Activated CD8-positive, alpha-beta memory T cell treated with anti-CD3 and anti-CD28 coated beads for 48 hours (primary cell): ENCODE results near the gene ILDR1.
"Not testable (repeated sequence)": the region's sequence is repeated elsewhere in the genome, so short reads cannot be mapped to it uniquely, and the experiment has no call there.

Experiments
- DNase-seq, 3 experiments: peaks; one replicate each; pipeline ENCODE4 v3.0.0-alpha.2; 2020; ENCODE audit warnings: low read depth in 2 of 3, low spot score in 2 of 3

Gene ILDR1

GRCh38 chr3:121948641-121949040, 73.4 kb downstream of the ILDR1 start:
- DNase-seq: no peak

GRCh38 chr3:121943431-121943830, 78.6 kb downstream of the ILDR1 start:
- no peak for DNase-seq

- no peak for DNase-seq
Measured at GRCh38 chr3:121942116-121942786, 79.8 kb downstream of the ILDR1 start.

- no peak for DNase-seq
Measured at GRCh38 chr3:121941592-121941991, 80.5 kb downstream of the ILDR1 start.

- DNase-seq: not testable (repeated sequence)
Measured at GRCh38 chr3:121938141-121938855, 83.7 kb downstream of the ILDR1 start.
